GM21786 (cell line): ENCODE results near the gene ZNF394.
"Not testable (repeated sequence)": the region's sequence is repeated elsewhere in the genome, so short reads cannot be mapped to it uniquely, and the experiment has no call there.

Experiments used
- ATAC-seq: cut with Tn5 transposase; IDR thresholded peaks from one replicate; pipeline ENCODE4 v1.9.1; 2021; ENCODE audit not compliant: unreplicated experiment

Gene ZNF394

DNA sequence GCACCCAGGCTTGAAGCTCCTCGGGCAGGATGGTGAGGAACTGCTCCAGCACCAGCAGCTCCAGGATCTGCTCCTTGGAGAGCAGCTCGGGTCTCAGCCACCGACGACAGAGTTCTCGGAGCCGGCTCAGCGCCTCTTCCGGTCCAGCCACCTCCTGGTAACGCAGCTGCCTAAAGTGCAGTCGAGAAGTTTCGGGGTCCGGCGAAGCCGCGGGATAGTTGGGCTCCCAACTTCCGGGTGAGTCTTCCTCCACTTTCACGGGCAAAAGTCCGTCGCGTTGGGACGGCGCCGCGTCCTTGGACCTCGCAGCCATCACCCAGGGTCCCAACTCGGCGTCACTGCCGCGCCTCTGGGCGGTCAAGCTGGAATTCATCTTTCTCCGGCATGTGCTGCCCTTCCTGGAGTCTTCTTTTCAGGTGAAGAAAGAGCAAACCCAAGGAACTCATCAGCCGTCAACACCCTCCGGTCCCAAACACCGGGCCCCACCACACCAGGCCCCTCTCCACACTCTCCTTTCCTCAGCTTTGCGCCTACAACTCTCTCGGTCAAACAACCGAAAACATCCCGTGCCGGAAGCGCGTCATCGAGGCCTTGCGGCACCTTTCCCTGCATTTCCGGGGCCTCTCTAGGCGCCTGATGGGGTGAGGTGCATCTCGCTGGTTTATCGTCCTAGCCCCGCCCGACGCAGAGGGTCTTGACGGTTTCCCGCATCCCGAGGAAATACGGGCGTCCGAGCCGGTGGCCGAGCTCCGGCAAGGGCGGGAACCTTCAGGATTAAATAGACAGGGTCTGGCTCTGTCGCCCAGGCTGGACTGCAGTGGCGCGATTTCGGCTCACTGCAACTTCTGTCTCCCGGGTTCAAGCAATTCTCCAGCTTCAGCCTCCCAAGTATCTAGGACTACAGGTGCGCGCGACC is at the start of gene ZNF394:
ZNF394 (minus strand) TSS at position 561 of the 916 bp plus-strand sequence; CDS start at position 373, 188 bp downstream.
- peak; percentile 38 for ATAC-seq

DNA sequence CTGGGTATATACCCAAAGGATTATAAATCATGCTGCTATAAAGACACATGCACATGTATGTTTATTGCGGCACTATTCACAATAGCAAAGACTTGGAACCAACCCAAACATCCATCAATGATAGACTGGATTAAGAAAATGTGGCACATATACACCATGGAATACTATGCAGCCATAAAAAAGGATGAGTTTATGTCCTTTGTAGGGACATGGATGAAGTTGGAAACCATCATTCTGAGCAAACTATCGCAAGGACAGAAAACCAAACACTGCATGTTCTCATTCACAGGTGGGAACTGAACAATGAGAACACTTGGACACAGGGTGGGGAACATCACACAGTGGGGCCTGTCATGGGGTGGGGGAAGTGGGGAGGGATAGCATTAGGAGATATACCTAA is 49.5 kb upstream of the ZNF394 start:
- ATAC-seq: not testable (repeated sequence)

DNA sequence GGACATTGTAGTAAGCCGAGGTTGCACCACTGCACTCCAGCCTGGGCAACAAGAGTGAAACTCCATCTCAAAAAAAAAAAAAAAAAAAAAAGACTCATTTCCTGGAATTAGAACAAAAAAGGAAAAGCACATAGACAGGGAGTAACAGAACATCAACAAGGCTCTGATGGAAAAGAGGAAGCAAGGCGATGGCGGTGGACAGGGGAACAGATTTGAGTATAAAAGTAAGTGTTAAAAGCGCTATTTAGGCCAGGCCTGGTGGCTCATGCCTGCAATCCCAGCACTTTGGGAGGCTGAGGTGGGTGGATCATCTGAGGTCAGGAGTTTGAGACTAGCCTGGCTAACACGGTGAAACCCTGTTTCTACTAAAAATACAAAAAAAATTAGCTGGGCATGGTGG is 45.2 kb upstream of the ZNF394 start:
- ATAC-seq: not testable (repeated sequence)

DNA sequence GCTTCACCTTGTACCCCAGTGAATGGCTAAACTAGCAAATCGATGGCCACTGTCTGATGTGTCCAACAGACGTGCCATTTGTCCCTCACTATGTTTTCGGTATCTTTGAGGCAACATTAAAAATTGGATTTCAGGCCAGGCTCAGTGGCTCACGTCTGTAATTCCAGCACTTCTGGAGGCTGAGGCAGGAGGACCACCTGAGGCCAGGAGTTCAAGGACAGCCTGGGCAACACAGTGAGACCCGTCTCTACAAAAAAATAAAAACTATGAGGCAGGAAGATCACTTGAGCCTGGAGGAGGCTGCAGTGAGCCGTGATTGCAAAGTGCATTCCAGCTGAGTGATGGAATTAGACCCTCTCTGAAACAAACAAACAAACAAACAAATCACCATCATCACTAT is 43.8 kb upstream of the ZNF394 start:
- no peak for ATAC-seq

DNA sequence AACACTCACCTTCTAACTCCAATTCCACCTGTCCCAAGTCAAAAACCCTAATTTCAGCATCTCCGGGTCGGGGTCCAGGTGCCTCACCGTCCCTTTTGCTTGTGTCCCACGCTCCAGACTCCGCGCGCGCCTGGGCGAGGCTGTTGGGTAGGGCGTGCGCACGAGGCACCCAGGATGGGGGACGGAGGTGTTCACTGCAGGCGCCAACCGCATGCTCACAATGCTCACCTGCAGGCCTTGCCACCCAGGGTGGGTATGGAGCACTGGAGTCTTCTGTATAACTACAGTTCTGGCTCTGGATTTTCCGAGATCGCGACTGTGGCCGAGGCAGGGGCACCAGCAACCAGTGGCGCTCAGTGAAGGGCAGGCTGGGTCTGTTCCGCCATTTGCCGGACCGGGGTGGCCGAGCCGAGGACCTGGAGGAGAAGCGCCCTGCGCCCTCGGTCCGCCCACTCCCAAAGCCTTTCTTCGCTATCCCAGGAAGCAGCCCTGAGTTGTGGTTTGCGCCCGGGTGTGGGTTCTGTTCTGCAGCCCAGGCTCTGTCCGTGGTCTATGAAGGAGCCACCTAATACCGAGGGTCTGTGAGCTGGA is 43.1 kb upstream of the ZNF394 start:
- ATAC-seq: no peak

DNA sequence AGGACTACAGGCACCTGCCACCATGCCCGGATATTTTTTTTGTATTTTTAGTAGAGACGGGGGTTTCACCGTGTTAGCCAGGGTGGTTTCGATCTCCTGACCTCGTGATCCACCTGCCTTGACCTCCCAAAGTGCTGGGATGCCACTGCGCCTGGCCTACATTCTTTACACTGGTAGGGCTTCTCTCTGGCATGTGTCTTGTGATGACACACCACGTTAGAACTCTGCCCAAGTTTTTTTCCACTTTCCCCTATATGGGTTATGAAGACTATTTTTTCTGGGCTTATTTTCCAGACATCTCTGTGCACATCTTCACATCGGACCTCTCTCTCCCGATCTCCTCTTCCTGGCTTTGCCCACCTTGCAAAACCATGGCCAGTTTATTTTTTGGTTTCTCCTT is 41.1 kb upstream of the ZNF394 start:
- no peak for ATAC-seq

DNA sequence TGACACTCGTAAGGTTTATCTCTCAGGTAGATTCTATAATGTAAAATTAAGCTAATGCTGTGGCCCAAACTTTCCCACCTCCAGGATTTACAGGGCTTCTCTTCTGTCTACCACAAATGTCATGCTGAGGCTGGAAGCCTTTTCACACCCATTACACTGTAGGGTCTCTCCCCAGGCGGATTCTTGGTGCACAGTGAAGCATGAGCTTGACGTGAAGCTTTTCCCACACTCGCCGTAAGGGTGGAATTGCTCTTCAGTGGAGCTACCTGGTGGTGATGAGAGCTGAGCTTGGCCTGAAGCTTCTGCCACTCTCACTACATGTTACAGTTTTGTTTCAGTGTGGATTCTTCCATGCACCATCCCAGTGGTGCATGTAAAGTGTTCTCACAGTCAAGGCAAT is 40.5 kb upstream of the ZNF394 start:
- ATAC-seq: no peak

DNA sequence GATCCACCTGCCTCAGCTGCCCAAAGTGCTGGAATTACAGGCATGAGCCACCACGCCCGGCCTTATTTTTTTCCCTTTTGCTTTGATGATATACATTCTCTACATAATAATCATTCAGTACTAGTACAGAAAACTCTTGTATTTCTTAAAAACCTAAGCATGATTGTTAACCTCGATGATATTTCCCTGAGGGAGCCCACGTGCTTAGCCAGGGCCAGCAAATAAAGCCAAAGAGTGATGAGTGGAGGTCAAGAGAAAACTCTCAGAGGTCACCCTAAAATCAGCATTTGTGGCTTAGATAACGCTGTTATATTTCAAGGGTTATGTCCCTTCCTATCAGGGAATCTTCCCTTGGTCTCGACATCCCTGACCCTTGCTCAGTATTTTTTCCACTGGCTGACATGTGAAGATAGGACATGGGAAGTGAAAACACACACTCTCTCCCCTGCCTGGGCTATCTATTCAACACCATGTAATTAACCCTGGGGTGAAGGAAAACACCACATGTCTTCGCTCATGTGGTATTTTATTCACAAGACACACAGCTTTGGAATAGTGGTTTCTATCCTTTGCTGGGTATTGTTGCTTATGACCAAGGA is 39.2 kb upstream of the ZNF394 start:
- no peak for ATAC-seq

DNA sequence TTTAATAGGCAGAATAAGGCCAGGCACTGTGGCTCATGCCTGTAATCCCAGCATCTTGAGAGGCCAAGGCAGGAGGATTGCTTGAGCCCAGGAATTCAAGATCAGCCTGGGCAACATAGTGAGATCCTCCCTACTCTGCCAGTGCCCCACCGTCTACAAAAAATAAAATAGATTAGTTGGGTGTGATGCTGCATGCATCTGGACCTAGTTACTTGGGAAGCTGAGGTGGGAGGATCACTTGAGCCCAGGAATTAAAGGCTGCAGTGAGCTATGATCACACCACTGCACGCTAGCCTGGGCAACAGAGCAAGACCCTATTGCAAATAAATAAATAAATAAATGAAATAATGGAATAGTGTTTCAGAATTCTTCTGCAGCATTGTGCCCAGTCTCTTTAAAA is 35.6 kb upstream of the ZNF394 start:
- ATAC-seq: no peak

DNA sequence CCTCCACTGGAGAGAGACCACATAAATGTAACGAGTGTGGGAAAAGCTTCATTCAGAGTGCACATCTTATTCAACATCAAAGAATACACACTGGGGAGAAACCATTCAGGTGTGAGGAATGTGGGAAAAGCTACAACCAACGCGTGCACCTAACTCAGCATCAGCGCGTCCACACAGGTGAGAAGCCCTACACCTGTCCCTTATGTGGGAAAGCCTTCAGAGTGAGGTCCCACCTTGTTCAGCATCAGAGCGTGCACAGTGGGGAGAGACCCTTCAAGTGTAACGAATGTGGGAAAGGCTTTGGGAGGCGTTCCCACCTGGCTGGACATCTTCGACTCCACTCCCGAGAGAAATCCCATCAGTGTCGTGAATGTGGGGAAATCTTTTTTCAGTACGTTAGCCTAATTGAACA is 31.3 kb upstream of the ZNF394 start:
- no peak for ATAC-seq

DNA sequence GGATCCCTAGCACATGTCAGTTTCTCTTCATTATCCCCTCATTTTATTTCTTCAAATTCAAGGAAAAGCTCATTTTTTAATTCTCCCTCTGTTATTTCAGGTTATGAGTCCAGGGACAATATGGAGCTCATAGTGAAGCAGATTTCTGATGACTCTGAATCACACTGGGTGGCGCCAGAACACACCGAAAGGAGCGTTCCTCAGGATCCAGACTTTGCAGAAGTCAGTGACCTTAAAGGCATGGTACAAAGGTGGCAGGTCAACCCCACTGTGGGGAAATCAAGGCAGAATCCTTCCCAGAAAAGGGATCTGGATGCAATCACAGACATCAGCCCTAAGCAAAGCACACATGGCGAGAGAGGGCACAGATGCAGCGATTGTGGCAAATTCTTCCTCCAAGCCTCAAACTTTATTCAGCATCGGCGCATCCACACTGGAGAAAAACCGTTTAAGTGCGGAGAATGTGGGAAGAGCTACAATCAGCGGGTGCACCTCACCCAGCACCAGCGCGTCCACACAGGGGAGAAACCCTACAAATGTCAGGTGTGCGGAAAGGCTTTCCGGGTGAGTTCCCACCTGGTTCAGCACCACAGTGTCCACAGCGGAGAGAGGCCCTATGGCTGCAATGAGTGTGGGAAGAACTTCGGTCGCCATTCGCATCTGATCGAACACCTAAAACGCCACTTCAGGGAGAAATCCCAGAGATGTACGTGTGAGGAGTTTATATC is 25.8 kb upstream of the ZNF394 start:
- ATAC-seq: no peak

DNA sequence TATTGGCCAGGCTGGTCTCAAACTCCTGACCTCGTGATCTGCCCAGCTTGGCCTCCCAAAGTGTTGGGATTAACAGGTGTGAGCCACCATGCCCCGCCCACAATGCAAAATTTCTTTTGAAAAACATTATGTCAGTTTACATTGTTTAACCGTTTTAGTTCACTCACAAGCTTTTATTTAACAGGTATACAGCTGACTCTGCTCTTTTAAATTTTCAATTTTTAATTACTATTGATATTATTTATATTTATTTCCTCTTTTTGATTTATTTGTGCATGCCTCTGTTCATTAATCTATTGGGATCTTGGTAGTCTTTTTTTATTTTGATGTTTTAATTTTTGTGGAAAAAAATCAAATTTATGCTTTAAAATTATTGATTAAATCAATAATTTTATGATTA is 21.3 kb upstream of the ZNF394 start:
- no peak for ATAC-seq

DNA sequence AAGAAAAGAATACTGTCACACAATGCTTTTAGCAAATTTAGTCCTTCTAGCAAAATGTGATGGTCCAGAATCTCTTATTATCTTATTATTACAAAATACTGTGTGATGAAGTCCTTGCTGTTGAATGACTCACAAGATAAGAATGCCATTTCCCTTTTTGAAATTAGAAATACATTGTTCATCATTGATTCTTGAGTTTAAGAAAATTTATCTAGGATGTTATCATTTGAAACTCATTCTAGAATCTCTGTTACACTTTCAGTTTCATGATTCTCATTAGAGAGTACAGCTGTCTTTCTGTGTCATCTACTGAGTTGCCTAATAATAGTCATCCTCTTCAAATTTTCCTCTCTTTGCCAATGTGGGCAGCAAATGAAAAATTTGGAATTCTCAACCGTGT is 14.0 kb upstream of the ZNF394 start:
- no peak for ATAC-seq

DNA sequence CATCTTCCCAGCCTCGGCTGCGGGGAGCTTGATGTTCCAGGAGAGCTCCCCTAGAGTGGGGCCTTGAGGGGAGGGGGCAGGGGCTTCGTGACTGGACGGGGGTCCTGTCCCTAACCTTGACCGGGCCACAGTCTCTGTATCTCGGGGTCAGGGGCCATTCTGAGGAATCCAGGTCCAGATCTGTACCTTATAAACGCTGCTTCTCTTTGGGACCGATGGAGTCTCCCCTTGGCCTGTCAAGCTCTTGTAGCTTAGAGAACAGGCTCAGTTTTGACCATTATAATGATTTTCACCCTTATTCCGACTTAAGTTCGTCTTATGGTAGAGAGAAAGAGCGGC is 5.2 kb upstream of the ZNF394 start:
- peak; percentile 2 for ATAC-seq

DNA sequence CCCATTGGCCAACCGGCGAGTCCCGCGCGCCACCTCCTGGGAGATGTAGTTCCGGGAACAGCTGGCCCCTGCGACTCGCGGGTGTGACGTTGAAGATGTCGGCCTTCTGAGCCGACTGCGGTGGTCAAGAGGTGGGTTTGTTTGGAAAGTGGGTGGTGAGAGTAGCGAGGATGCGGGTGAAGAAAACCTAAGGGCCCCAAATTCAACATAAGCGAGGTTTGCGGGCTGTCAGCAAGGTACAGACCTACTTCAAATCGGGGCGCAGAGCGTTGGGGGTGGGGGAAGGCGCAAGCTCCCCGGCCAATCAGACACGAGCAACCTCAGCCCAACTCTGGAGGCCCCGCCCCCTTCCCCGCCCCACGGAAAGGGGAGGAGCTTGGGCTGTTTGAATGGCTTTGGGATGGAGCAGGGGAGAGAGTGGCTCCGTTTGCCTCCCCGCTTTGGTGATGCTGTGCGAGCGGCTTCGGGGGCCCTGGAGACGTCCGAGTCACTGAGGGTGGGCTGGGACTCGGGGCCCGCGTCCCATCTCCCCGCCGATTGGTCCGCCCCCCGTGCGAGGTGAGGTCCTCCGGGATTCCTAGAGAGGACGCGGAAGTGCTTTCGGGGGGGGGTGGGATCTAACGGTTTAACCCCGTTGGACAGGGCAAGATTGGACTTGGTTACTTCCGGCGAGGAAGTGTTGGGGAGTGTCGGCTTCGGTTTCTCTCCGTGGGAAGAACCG is 4.7 kb upstream of the ZNF394 start, which contains the start of gene ZKSCAN5:
ZKSCAN5 (plus strand) TSS at position 60 of the 721 bp plus-strand sequence. CDS start 1,383 bp downstream, outside the sequence.
- peak; percentile 70 for ATAC-seq

DNA sequence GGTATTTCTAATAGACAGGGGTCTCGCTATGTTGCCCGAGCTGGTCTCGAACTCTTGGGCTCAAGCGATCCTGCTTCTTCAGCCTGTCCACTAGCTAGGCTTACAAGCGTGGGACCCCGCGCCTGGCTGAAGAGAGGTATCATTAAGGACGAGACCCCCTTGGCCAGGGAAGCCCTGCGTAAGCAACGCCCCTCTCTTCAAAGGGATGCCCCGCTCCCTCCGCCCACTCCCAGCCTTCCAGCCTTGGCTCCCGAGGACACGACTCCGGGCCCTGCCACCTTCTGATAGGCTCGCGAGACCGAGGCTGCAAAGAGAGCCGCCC is 4.2 kb upstream of the ZNF394 start:
- ATAC-seq: no peak

DNA sequence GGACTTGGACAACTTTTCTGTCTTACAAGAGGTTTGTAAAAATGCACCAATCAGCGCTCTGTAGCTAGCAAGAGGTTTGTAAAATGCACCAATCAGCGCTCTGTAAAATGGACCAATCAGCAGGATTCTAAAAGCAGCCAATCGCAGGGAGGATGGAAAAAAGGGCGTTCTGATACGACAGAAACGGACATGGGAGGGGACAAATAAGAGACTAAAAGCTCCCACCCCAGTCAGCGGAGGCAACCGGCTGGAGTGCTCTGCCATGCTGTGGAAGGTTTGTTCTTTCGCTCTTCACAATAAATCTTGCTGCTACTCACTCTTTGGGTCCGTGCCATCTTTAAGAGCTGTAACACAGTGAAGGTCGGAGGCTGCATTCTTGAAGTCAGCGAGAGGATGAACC is 1.2 kb upstream of the ZNF394 start:
- not testable (repeated sequence) for ATAC-seq

DNA sequence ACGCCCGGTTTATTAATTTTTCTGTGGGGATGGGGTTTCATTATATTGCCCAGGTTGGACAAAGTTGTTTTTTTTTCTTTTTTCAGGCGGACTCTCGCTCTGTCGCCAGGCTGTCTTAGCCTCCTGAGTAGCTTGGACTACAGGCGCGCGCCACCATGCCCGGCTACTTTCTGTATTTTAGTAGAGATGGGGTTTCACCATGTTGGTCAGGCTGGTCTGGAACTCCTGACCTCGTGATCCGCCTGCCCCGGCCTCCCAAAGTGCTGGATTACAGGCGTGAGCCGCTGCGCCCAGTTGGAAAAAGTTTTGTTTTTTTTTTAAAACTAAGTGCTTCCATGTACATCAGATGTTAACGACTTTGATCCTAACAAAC is 542 bp upstream of the ZNF394 start:
- no peak for ATAC-seq

DNA sequence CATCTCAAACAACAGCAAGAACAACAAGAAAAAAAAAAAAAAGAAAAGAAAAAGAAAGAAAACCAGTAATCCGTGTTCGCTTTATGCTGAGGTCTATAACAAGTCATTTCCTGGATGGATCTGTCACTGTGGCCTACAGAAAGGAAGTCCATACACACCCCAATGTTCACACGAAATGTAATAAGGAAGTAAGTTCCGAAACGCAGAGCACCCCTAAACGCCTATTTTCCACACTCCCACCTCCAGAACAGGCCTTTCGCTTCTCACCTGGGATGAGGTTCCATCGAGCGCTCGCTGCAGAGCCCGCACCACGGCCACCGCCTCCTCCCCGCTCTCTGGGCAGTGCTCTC is 735 bp downstream of the ZNF394 start:
- ATAC-seq: no peak

DNA sequence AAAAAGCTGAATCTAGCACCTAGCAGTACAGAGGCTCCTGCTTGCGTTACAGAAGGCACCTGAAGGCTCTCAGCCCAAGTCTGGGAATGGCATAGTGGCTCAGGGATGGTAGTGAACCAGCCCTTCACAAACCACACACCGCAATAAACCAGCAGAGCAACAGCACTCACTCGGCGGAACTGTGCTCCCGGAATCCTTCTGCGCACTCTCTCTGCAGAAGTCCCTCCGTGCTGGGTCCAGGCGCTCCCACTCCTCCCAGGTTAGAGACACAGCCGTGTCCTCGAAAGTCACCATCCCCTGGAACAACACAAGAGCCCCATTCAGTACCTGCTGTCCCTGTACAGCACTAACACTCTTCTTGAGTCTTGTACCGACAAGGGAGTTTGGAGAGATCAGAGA is 1.5 kb downstream of the ZNF394 start:
- ATAC-seq: no peak
